WERI-Rb-1 (cell line): ENCODE results near the gene LRR1.
"Not testable (repeated sequence)": the region's sequence is repeated elsewhere in the genome, so short reads cannot be mapped to it uniquely, and the experiment has no call there.

Source experiments
- DNase-seq: peaks from one replicate; pipeline ENCODE4 v3.0.0-alpha.2; 2020
- H3K27ac ChIP-seq: fragments of 250-450 bp; sonication (Bioruptor Pico); 2 replicates; pipeline ENCODE4 v1.5.1; 2020; ENCODE audit warnings: mild to moderate bottlenecking, moderate library complexity
- H3K27me3 ChIP-seq: fragments of 250-450 bp; sonication (Bioruptor Pico); 2 replicates; pipeline ENCODE4 v1.5.1; 2021; ENCODE audit warnings: mild to moderate bottlenecking, low read depth, moderate library complexity; ENCODE audit not compliant: insufficient read depth, severe bottlenecking
- H3K36me3 ChIP-seq: fragments of 250-450 bp; sonication (Bioruptor Pico); 2 replicates; pipeline ENCODE4 v1.5.1; 2020; ENCODE audit warnings: mild to moderate bottlenecking, moderate library complexity
- H3K4me3 ChIP-seq: 2 replicates; pipeline ENCODE4 v1.5.1; 2011; ENCODE audit warnings: low read depth, mild to moderate bottlenecking, control low read depth, low read length
- H3K9me3 ChIP-seq: fragments of 250-450 bp; sonication (Bioruptor Pico); 2 replicates; pipeline ENCODE4 v1.5.1; 2021; ENCODE audit warnings: mild to moderate bottlenecking, moderate library complexity; ENCODE audit not compliant: severe bottlenecking
- TF ChIP-seq, protein P1 (sequence below): IDR thresholded peaks from 2 replicates; pipeline ENCODE4 v1.5.1; 2011; ENCODE audit warnings: low read depth, mild to moderate bottlenecking, control low read depth, inconsistent platforms, low read length

Gene LRR1

DNA sequence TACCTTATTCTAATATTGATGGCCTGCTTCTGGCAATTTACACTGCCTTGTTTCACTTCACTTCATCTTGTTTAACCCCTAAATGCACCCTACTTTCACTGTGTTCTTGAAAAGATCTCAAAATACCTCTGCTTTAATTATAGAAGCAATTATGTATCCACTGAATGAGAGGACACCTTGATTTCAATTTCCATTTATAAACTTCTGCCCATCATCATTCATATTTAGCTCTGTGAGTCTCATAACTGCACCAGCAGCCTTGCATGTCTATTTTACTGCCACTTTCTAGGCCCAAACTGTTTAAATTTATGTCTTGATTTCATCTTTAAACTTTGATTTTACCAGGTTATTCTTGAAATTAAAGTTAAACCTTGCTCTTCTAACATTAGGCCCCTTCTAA is 43.4 kb downstream of the LRR1 start:
- DNase-seq = no peak
- no peaks in the 10 kb centered on the region for H3K9me3 ChIP-seq
- TF ChIP-seq, protein P1, sequence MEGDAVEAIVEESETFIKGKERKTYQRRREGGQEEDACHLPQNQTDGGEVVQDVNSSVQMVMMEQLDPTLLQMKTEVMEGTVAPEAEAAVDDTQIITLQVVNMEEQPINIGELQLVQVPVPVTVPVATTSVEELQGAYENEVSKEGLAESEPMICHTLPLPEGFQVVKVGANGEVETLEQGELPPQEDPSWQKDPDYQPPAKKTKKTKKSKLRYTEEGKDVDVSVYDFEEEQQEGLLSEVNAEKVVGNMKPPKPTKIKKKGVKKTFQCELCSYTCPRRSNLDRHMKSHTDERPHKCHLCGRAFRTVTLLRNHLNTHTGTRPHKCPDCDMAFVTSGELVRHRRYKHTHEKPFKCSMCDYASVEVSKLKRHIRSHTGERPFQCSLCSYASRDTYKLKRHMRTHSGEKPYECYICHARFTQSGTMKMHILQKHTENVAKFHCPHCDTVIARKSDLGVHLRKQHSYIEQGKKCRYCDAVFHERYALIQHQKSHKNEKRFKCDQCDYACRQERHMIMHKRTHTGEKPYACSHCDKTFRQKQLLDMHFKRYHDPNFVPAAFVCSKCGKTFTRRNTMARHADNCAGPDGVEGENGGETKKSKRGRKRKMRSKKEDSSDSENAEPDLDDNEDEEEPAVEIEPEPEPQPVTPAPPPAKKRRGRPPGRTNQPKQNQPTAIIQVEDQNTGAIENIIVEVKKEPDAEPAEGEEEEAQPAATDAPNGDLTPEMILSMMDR = no peak
- H3K4me3 ChIP-seq = no peak overlapping the region
- H3K27ac ChIP-seq = no peak overlapping the region; the same call in 1 of the 2 replicates
- H3K27me3 ChIP-seq = no peaks in the 10 kb centered on the region
- peaks cover 34% of the 10 kb centered on the region for H3K36me3 ChIP-seq

DNA sequence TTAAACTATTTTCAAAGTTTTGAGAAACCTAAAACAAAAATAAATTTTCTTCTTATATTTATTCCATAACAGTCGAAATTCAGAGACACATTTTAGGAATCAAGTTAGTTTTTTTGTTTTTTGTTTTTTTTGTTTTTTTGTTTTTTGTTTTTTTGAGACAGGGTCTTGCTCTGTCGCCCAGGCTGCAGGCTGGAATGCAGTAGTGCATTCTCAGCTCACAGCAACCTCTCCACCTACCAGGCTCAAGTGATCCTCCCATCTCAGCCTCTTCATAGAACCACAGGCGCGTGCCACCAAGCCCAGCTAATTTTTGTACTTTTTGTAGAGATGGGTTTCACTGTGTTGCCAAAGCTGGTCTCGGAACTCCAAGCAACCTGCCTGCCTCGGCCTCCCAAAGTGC is 54.8 kb downstream of the LRR1 start:
- DNase-seq = no peak
- Histone ChIP-seq H3K36me3 (peaks cover 13% of the 10 kb centered on the region), H3K4me3 (no peak overlapping the region), H3K27ac (no peak overlapping the region), H3K9me3 (no peaks in the 10 kb centered on the region), H3K27me3 (no peaks in the 10 kb centered on the region)
- TF ChIP-seq, protein P1 = no peak

DNA sequence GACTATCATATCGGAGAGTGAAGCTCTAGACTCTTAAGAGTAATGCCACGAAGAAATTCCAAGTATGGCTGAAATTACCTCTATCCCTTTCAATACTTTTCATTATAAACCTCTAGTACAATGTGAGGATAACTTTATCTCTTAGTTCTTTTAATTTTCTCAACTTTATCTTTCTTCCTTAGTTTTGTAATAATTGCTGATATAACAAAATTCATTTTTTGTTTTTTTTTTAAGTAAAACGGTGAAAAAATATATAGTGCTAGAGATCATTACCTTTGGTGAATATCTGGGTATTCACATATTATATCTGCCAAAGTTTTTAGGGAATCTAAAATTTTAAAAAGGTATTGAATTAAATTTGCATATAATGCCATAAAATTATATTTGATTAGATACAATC is 55.8 kb downstream of the LRR1 start:
- DNase-seq = no peak
- TF ChIP-seq, protein P1 = no peak
- no peak overlapping the region for H3K27ac ChIP-seq
- peaks cover 13% of the 10 kb centered on the region for H3K36me3 ChIP-seq
- H3K4me3 ChIP-seq = no peak overlapping the region
- no peaks in the 10 kb centered on the region for H3K9me3 ChIP-seq
- no peaks in the 10 kb centered on the region for H3K27me3 ChIP-seq

DNA sequence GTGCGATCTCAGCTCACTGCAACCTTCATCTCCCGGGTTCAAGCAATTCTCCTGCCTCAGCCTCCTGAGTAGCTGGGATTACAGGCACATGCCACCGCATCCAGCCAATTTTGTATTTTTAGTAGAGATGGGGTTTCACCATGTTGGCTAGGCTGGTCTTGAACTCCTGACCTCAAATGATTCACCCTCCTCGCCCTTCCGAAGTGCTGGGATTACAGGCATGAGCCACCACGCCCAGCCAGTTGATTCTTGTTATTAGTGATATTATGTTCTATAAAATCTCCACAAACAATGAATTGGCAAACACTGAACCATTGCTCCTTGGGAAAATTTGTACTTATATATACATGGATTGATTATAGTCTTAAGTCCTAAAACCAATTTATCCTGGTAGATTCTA is 58.8 kb downstream of the LRR1 start:
- not testable (repeated sequence) for H3K4me3 ChIP-seq, H3K27ac ChIP-seq, H3K27me3 ChIP-seq, DNase-seq, H3K36me3 ChIP-seq, H3K9me3 ChIP-seq

GRCh38 chr14:49659526-49660455 is 61.1 kb downstream of the LRR1 start:
- peaks cover 3% of the 10 kb centered on the region; the same call in 1 of the 2 replicates for H3K36me3 ChIP-seq
- H3K4me3 ChIP-seq = no peak overlapping the region
- TF ChIP-seq, protein P1 = no peak
- H3K27me3 ChIP-seq = no peaks in the 10 kb centered on the region
- no peak overlapping the region for H3K27ac ChIP-seq
- no peaks in the 10 kb centered on the region for H3K9me3 ChIP-seq
- no peak for DNase-seq
